Suppressor macrophage (primary cell): Measurements from ENCODE around the gene CAMK1D.
"Not testable (repeated sequence)": the region's sequence is repeated elsewhere in the genome, so short reads cannot be mapped to it uniquely, and the experiment has no call there.

Experiments
- DNase-seq, 4 experiments: peaks; one replicate each; pipeline ENCODE4 v3.0.0-alpha.2; 2020 to 2022

Gene CAMK1D

GRCh38 chr10:12340937-12341336, 8.4 kb upstream of the CAMK1D start:
- DNase-seq, result no peak

GRCh38 chr10:12341526-12341925, 7.8 kb upstream of the CAMK1D start:
- DNase-seq, result no peak

GRCh38 chr10:12344375-12345110, 4.8 kb upstream of the CAMK1D start:
- peak in 3 of 4 experiments; percentile 14 to 52 (median 18) for DNase-seq

- DNase-seq, result no peak
These were observed 2.6 kb upstream of the CAMK1D start for GRCh38 chr10:12346707-12347106.

- no peak for DNase-seq
These were observed 965 bp upstream of the CAMK1D start for GRCh38 chr10:12348294-12348869.

- peak in 2 of 4 experiments; percentile 86 to 94 for DNase-seq
These were observed 351 bp downstream of the CAMK1D start for GRCh38 chr10:12349629-12350166.

GRCh38 chr10:12350167-12350872, 973 bp downstream of the CAMK1D start:
- DNase-seq, result peak; percentile 73 to 85 (median 84)

GRCh38 chr10:12350925-12351324, 1.6 kb downstream of the CAMK1D start:
- peak in 3 of 4 experiments; percentile 27 to 32 (median 28) for DNase-seq

- DNase-seq, result no peak
These were observed 2.1 kb downstream of the CAMK1D start for GRCh38 chr10:12351447-12351846.

GRCh38 chr10:12351889-12352288, 2.5 kb downstream of the CAMK1D start:
- DNase-seq, result no peak

GRCh38 chr10:12353399-12354242, 4.3 kb downstream of the CAMK1D start:
- peak in 3 of 4 experiments; percentile 34 to 46 (median 38) for DNase-seq

- DNase-seq, result not testable (repeated sequence)
These were observed 5.3 kb downstream of the CAMK1D start for GRCh38 chr10:12354696-12355095.

GRCh38 chr10:12355384-12355783, 6.0 kb downstream of the CAMK1D start:
- no peak for DNase-seq

- no peak for DNase-seq
These were observed 8.3 kb downstream of the CAMK1D start for GRCh38 chr10:12357525-12358151.

- no peak for DNase-seq
These were observed 9.7 kb downstream of the CAMK1D start for GRCh38 chr10:12358863-12359564.

- DNase-seq, result no peak
These were observed 11.1 kb downstream of the CAMK1D start for GRCh38 chr10:12360461-12360860.

- DNase-seq, result not testable (repeated sequence)
These were observed 11.8 kb downstream of the CAMK1D start for GRCh38 chr10:12361115-12361514.

- DNase-seq, result no peak
These were observed 15.2 kb downstream of the CAMK1D start for GRCh38 chr10:12364559-12364958.

GRCh38 chr10:12367272-12367671, 17.9 kb downstream of the CAMK1D start:
- DNase-seq, result no peak

GRCh38 chr10:12369982-12370381, 20.6 kb downstream of the CAMK1D start:
- DNase-seq, result no peak

GRCh38 chr10:12372846-12373245, 23.5 kb downstream of the CAMK1D start:
- DNase-seq, result no peak
